ENCODE results near the gene OR2A1.
"Not testable (repeated sequence)": the region's sequence is repeated elsewhere in the genome, so short reads cannot be mapped to it uniquely, and the experiment has no call there.

The OR2A1 gene

DNA sequence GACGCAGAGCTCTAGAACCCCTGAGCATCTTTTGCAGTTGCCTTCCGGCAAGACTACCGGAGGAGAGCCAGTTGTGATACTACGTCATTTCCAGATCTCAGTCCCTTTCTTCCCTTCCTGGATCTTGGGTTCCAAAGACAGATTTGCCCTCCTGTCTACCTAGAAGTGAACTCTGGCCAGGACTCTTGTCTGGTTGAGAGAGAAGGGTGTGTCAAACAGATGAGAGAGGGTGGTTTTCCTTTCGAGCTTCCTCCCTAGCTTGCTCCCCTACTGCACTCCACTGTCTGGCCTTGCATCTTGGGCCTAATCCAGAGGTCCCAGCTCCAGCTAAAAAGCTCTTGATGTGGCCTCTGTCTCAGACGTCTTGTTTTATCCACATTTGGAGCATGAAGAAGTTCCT, 44.0 kb downstream of the OR2A1 start:
- not testable (repeated sequence) for H4K8ac ChIP-seq (ENCODE audit: low read depth, low read length); H3K18ac ChIP-seq (ENCODE audit: low read length); H3K36me3 ChIP-seq (replicated peaks in 1 of 2; ENCODE audit: control insufficient read depth in 2 of 2, insufficient read depth in 2 of 2, low read length in 2 of 2)

DNA sequence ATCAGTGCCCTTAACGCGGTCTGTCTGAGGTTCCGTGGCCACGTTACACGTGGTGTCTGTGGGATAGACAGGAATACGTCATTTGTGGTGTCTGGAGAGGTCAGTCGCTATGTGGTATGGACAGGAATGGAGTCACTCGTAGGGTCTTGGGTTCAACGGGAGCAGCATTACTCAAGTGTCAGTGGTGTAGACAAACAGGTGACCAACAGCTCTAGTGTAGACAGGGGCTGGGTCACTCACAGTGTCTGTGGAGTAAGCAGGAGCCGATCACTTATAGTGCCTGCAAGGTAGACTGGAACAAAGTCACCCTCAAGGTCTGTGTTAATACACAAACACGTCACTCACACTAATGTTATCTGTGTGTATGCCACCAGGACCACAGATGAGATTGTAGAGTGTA, 44.6 kb downstream of the OR2A1 start:
- H3K9ac ChIP-seq (ENCODE audit: low read depth, low read length, poor library complexity); H2AFZ ChIP-seq (ENCODE audit: low read length); H2AK5ac ChIP-seq (ENCODE audit: low read depth, low read length); H3K27ac ChIP-seq (replicated peaks; ENCODE audit: low read length); H3K4me3 ChIP-seq (ENCODE audit: low read length in 2 of 2); H3K27me3 ChIP-seq (ENCODE audit: control insufficient read depth in 3 of 3, insufficient read depth in 3 of 3, low read depth in 1 of 3, low read length in 3 of 3); H3K79me1 ChIP-seq (ENCODE audit: low read depth, low read length); H3K14ac ChIP-seq (ENCODE audit: low read length); H3K36me3 ChIP-seq (replicated peaks in 1 of 2; ENCODE audit: control insufficient read depth in 2 of 2, insufficient read depth in 2 of 2, low read length in 2 of 2); H3K4me1 ChIP-seq (ENCODE audit: control insufficient read depth in 2 of 2, insufficient read depth in 1 of 2, low read depth in 1 of 2, low read length in 2 of 2); DNase-seq (ENCODE audit: low spot score); H2BK120ac ChIP-seq (ENCODE audit: low read depth, low read length); H3K18ac ChIP-seq (ENCODE audit: low read length); H3K23ac ChIP-seq (ENCODE audit: low read depth, low read length, poor library complexity); H2BK15ac ChIP-seq (ENCODE audit: low read length); H4K8ac ChIP-seq (ENCODE audit: low read depth, low read length); H2BK12ac ChIP-seq (ENCODE audit: low read length); H2BK5ac ChIP-seq (ENCODE audit: low read length); H3K9me3 ChIP-seq (replicated peaks in 1 of 2; ENCODE audit: control insufficient read depth in 2 of 2, insufficient read depth in 1 of 2, low read depth in 1 of 2, low read length in 2 of 2); H3K4me2 ChIP-seq (ENCODE audit: insufficient read depth, low read length, poor library complexity, severe bottlenecking); H4K91ac ChIP-seq (ENCODE audit: low read depth, low read length, poor library complexity); H3K4ac ChIP-seq (ENCODE audit: low read length): not testable (repeated sequence)
- no CpG with 5 or more reads among the region's 11 CpGs for WGBS, 2 donors (ENCODE audit: extremely low coverage in 2 of 2, insufficient read length in 2 of 2, insufficient replicate concordance in 1 of 2)

More for the DNA sequence above, 44.0 kb downstream of the OR2A1 start:
- H3K9me3 ChIP-seq (replicated peaks in 1 of 2; ENCODE audit: control insufficient read depth in 2 of 2, insufficient read depth in 1 of 2, low read depth in 1 of 2, low read length in 2 of 2); H3K9ac ChIP-seq (ENCODE audit: low read depth, low read length, poor library complexity); H2AK5ac ChIP-seq (ENCODE audit: low read depth, low read length); H3K27ac ChIP-seq (replicated peaks; ENCODE audit: low read length); H2BK120ac ChIP-seq (ENCODE audit: low read depth, low read length); H3K14ac ChIP-seq (ENCODE audit: low read length); H3K4me3 ChIP-seq (ENCODE audit: low read length in 2 of 2); H3K23ac ChIP-seq (ENCODE audit: low read depth, low read length, poor library complexity); H3K4ac ChIP-seq (ENCODE audit: low read length); H2BK12ac ChIP-seq (ENCODE audit: low read length); H3K4me1 ChIP-seq (ENCODE audit: control insufficient read depth in 2 of 2, insufficient read depth in 1 of 2, low read depth in 1 of 2, low read length in 2 of 2); H2BK15ac ChIP-seq (ENCODE audit: low read length); H3K27me3 ChIP-seq (ENCODE audit: control insufficient read depth in 3 of 3, insufficient read depth in 3 of 3, low read depth in 1 of 3, low read length in 3 of 3); H2BK5ac ChIP-seq (ENCODE audit: low read length); H2AFZ ChIP-seq (ENCODE audit: low read length); H4K91ac ChIP-seq (ENCODE audit: low read depth, low read length, poor library complexity); H3K4me2 ChIP-seq (ENCODE audit: insufficient read depth, low read length, poor library complexity, severe bottlenecking); DNase-seq (ENCODE audit: low spot score); H3K79me1 ChIP-seq (ENCODE audit: low read depth, low read length): not testable (repeated sequence)
- no CpG with 5 or more reads among the region's 6 CpGs for WGBS, 2 donors (ENCODE audit: extremely low coverage in 2 of 2, insufficient read length in 2 of 2, insufficient replicate concordance in 1 of 2)

DNA sequence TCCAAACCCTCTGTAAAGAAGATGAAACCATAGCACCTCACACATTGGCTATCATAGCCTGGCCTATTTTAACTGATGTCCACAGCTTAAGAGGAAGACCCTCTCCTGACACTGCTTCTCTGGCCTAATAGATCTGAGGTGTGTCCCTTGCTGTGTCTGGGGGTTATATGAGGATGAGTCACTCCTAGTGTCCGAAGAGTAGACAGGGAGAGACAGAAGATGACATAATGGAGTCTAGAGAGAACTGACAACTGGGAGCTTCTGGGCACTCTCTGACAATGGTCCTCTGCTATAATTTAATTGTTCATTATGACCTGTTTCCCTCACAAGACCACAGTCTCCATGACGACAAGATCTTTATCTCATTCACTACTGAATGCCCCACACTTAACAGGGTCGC, 49.8 kb downstream of the OR2A1 start:
- H3K4me1 ChIP-seq (ENCODE audit: control insufficient read depth in 2 of 2, insufficient read depth in 1 of 2, low read depth in 1 of 2, low read length in 2 of 2); H2BK120ac ChIP-seq (ENCODE audit: low read depth, low read length); H3K9ac ChIP-seq (ENCODE audit: low read depth, low read length, poor library complexity); H3K14ac ChIP-seq (ENCODE audit: low read length); H4K8ac ChIP-seq (ENCODE audit: low read depth, low read length); H3K4me3 ChIP-seq (ENCODE audit: low read length in 2 of 2); H3K23ac ChIP-seq (ENCODE audit: low read depth, low read length, poor library complexity); H2AFZ ChIP-seq (ENCODE audit: low read length); H2BK12ac ChIP-seq (ENCODE audit: low read length); H2AK5ac ChIP-seq (ENCODE audit: low read depth, low read length); H2BK5ac ChIP-seq (ENCODE audit: low read length); H3K27me3 ChIP-seq (ENCODE audit: control insufficient read depth in 3 of 3, insufficient read depth in 3 of 3, low read depth in 1 of 3, low read length in 3 of 3); H3K18ac ChIP-seq (ENCODE audit: low read length); H2BK15ac ChIP-seq (ENCODE audit: low read length); DNase-seq (ENCODE audit: low spot score); H4K91ac ChIP-seq (ENCODE audit: low read depth, low read length, poor library complexity); H3K27ac ChIP-seq (replicated peaks; ENCODE audit: low read length); H3K4ac ChIP-seq (ENCODE audit: low read length); H3K4me2 ChIP-seq (ENCODE audit: insufficient read depth, low read length, poor library complexity, severe bottlenecking); H3K9me3 ChIP-seq (replicated peaks in 1 of 2; ENCODE audit: control insufficient read depth in 2 of 2, insufficient read depth in 1 of 2, low read depth in 1 of 2, low read length in 2 of 2); H3K79me1 ChIP-seq (ENCODE audit: low read depth, low read length); H3K36me3 ChIP-seq (replicated peaks in 1 of 2; ENCODE audit: control insufficient read depth in 2 of 2, insufficient read depth in 2 of 2, low read length in 2 of 2): not testable (repeated sequence)
- no CpG with 5 or more reads among the region's 3 CpGs for WGBS, 2 donors (ENCODE audit: extremely low coverage in 2 of 2, insufficient read length in 2 of 2, insufficient replicate concordance in 1 of 2)

DNA sequence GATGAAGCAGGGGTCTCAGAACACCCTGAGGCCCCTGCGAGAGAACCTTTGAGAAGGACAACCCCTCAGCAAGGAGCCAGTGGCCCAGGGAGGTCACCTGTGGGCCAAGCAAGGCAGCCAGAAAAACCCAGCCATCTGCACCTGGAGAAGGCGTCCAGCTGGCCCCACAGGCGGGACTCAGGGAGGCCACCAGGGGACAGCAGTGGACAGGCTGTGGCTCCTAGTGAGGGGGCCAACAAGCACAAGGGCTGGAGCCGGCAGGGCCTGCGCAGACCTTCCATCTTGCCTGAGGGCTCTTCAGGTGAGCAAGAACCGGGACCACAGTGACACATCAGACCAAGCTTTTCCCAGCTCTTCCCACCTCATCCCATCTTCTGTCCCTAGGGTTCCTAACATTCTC, 53.3 kb downstream of the OR2A1 start:
- H3K27ac ChIP-seq (replicated peaks; ENCODE audit: low read length); H3K4ac ChIP-seq (ENCODE audit: low read length); H2BK5ac ChIP-seq (ENCODE audit: low read length); H4K8ac ChIP-seq (ENCODE audit: low read depth, low read length); H3K4me3 ChIP-seq (ENCODE audit: low read length in 2 of 2); H3K4me1 ChIP-seq (ENCODE audit: control insufficient read depth in 2 of 2, insufficient read depth in 1 of 2, low read depth in 1 of 2, low read length in 2 of 2); H3K36me3 ChIP-seq (replicated peaks in 1 of 2; ENCODE audit: control insufficient read depth in 2 of 2, insufficient read depth in 2 of 2, low read length in 2 of 2); H3K14ac ChIP-seq (ENCODE audit: low read length); H3K79me1 ChIP-seq (ENCODE audit: low read depth, low read length); H3K9me3 ChIP-seq (replicated peaks in 1 of 2; ENCODE audit: control insufficient read depth in 2 of 2, insufficient read depth in 1 of 2, low read depth in 1 of 2, low read length in 2 of 2); H2AFZ ChIP-seq (ENCODE audit: low read length); H3K27me3 ChIP-seq (ENCODE audit: control insufficient read depth in 3 of 3, insufficient read depth in 3 of 3, low read depth in 1 of 3, low read length in 3 of 3); H2BK120ac ChIP-seq (ENCODE audit: low read depth, low read length); H3K9ac ChIP-seq (ENCODE audit: low read depth, low read length, poor library complexity); H2BK12ac ChIP-seq (ENCODE audit: low read length); DNase-seq (ENCODE audit: low spot score); H3K18ac ChIP-seq (ENCODE audit: low read length); H2BK15ac ChIP-seq (ENCODE audit: low read length); H3K4me2 ChIP-seq (ENCODE audit: insufficient read depth, low read length, poor library complexity, severe bottlenecking); H2AK5ac ChIP-seq (ENCODE audit: low read depth, low read length); H3K23ac ChIP-seq (ENCODE audit: low read depth, low read length, poor library complexity); H4K91ac ChIP-seq (ENCODE audit: low read depth, low read length, poor library complexity): not testable (repeated sequence)
- no CpG with 5 or more reads among the region's 6 CpGs for whole genome bisulfite sequencing, 2 donors (ENCODE audit: extremely low coverage in 2 of 2, insufficient read length in 2 of 2, insufficient replicate concordance in 1 of 2)
